ENCODE measurements around the gene SYT1. TPM values are rescaled to one million over a fixed set of nuclear protein-coding genes. Genes with fewer than 3 reads are reported as not detected.

SYT1 gene
- total and polyA plus RNA-seq, 2 of the 8 experiments (the other 6 are each of a cell fraction or from before 2014, with no cell fraction given): 11.0 to 34.6 TPM

DNA sequence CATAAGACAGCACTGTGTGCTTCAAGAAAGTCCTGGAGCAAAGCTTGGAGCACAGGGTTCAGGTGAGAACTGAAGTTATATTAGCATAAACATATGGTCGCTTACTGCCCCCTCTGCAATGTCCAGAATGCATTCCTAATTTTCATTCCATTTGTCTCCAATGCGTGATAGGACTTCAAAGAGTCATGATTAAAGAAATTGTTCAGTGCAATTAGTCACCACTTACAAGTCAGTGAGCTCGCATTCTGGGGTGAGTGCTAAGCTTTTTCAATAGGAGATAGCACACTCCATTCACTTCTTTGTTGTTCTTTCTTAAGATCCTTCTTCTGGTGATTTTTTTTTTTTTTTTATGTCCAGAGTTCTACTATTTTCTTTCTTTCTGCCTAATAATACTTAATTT, 398.4 kb downstream of the SYT1 start:
- no peak for DNase-seq (ENCODE audit: low read depth in 1 of 2, low spot score in 2 of 2)
- H3K27ac ChIP-seq (ENCODE audit: low read depth, low read length): no peak overlapping the region
- no peak overlapping the region for H2BK15ac ChIP-seq (ENCODE audit: low read length)
- WGBS, 2 experiments (ENCODE audit: extremely low coverage in 1 of 2, insufficient coverage in 1 of 2, insufficient read length in 1 of 2, insufficient replicate concordance in 2 of 2, low coverage in 1 of 2, low lambda C conversion rate in 2 of 2, missing lambda C conversion rate in 1 of 2): 84% methylated on average over 3 of the region's 3 CpGs; no CpG with 5 or more reads in 1 of the 2 experiments
- no peaks in the 10 kb centered on the region for H3K79me1 ChIP-seq (ENCODE audit: low read depth, low read length)
- no peak overlapping the region for H3K23ac ChIP-seq (ENCODE audit: insufficient read length)
- no peak for FAIRE-seq
- H2BK20ac ChIP-seq (ENCODE audit: low read length): no peak overlapping the region
- no peak overlapping the region for H3K4me2 ChIP-seq (ENCODE audit: insufficient read depth in 1 of 2, low read depth in 2 of 2, low read length in 2 of 2)
- H4K5ac ChIP-seq (ENCODE audit: insufficient read length, low read depth, low read length): no peak overlapping the region
- no peak overlapping the region for H2BK12ac ChIP-seq (ENCODE audit: low read depth, low read length)
- no peak overlapping the region for H2AFZ ChIP-seq (ENCODE audit: low read length)
- ChIA-PET CTCF (ENCODE audit: partially characterized antibody) (interaction anchor here (1.7 kb wide), 1 partner anchor 10 kb away, joined by 4 read pairs; no protein-coding TSS in a partner anchor), POLR2A (ENCODE audit: partially characterized antibody) (no interaction called here)
- H3K23me2 ChIP-seq (ENCODE audit: low read depth, low read length): no peaks in the 10 kb centered on the region
- H3K27me3 ChIP-seq (replicated peaks in 1 of 4; ENCODE audit: control insufficient read depth in 3 of 4, extremely low read depth in 1 of 4, insufficient read depth in 3 of 4, low read length in 3 of 4): peaks cover 0 to 1% (median 0%) of the 10 kb centered on the region in 4 experiments; a peak in 3 of 7 replicates
- no peak overlapping the region for H2AK5ac ChIP-seq (ENCODE audit: low read depth, low read length)
- H4K20me1 ChIP-seq (replicated peaks in 1 of 2; ENCODE audit: control insufficient read depth in 1 of 2, insufficient read depth in 2 of 2, low read length in 2 of 2): no peaks in the 10 kb centered on the region
- no peaks in the 10 kb centered on the region for H3K9me3 ChIP-seq (ENCODE audit: insufficient read depth in 2 of 2, low read depth in 1 of 2, low read length in 1 of 2)
- no peak overlapping the region for H4K91ac ChIP-seq (replicated peaks; ENCODE audit: insufficient read length, low read length)
- no peak overlapping the region for H3K56ac ChIP-seq (replicated peaks; ENCODE audit: insufficient read length, low read depth, low read length)
- no peak overlapping the region for H3K9ac ChIP-seq (replicated peaks in 1 of 4; ENCODE audit: extremely low read depth in 1 of 4, low read depth in 3 of 4, low read length in 3 of 4)
- H3K79me2 ChIP-seq (ENCODE audit: control insufficient read depth in 1 of 2, insufficient read depth in 2 of 2, low read length in 2 of 2): no peaks in the 10 kb centered on the region
- no peak overlapping the region for H2BK5ac ChIP-seq (ENCODE audit: low read depth, low read length)
- H3K4me1 ChIP-seq (replicated peaks in 1 of 4; ENCODE audit: control insufficient read depth in 3 of 4, insufficient read depth in 4 of 4, low read length in 3 of 4): no peaks in the 10 kb centered on the region
- TF ChIP-seq JUN (IDR thresholded peaks at IDR 0.05; ENCODE audit: low read depth, low read length) (no peak), BACH1 (IDR thresholded peaks at IDR 0.05; ENCODE audit: low read length) (no peak), KDM4A (IDR thresholded peaks at IDR 0.05; ENCODE audit: low read depth, low read length, severe bottlenecking) (no peak), RFX5 (IDR thresholded peaks at IDR 0.05; ENCODE audit: borderline replicate concordance, low read depth, low read length) (no peak), POU5F1 (IDR thresholded peaks at IDR 0.05; ENCODE audit: low read depth, low read length) (no peak), SUZ12 (IDR thresholded peaks at IDR 0.05; ENCODE audit: low read length) (no peak)
- no peak overlapping the region for H3K18ac ChIP-seq (ENCODE audit: extremely low read depth, low read length)
- H4K8ac ChIP-seq (ENCODE audit: extremely low read depth, insufficient read depth, low read length): no peak overlapping the region
- H3K4ac ChIP-seq (replicated peaks; ENCODE audit: insufficient read length, low read depth, low read length): no peak overlapping the region
- no peaks in the 10 kb centered on the region for H3K36me3 ChIP-seq (ENCODE audit: control insufficient read depth in 2 of 4, insufficient read depth in 4 of 4, low read length in 3 of 4)
- H2BK120ac ChIP-seq (replicated peaks; ENCODE audit: low read depth, low read length): no peak overlapping the region
- H3K14ac ChIP-seq (ENCODE audit: insufficient read length): no peak overlapping the region
- H3K4me3 ChIP-seq (ENCODE audit: extremely low read depth in 1 of 4, insufficient read depth in 2 of 4, low read depth in 3 of 4, low read length in 4 of 4): no peak overlapping the region

Data from H1 (cell line).